WTC11 (cell line): ENCODE results near the gene HSPBAP1. TPM values are rescaled to one million over a fixed set of nuclear protein-coding genes. Genes with fewer than 3 reads are reported as not detected.

ENCODE experiments used
- ATAC-seq: fragments of 200-7000 bp; cut with Tn5 transposase; 2 replicates; pipeline ENCODE4 v1.10.0; 2021; ENCODE audit warnings: mild to moderate bottlenecking, moderate library complexity
- CTCF ChIA-PET: fragments of 300-600 bp; sonication (Branson Sonifier 250); formaldehyde crosslinking; loops from one replicate; lab custom pipeline; 2021; ENCODE audit warnings: antibody characterized with exemption; lab: Charles Lee
- POLR2A ChIA-PET: fragments of 350-600 bp; sonication (Branson Sonifier 250); formaldehyde crosslinking; loops from one replicate; lab custom pipeline; 2021; ENCODE audit warnings: antibody characterized with exemption; lab: Charles Lee
- DNase-seq: peaks from one replicate; pipeline ENCODE4 v3.0.0; 2021; ENCODE audit warnings: low spot score
- H3K27ac Mint-ChIP-seq: 2 replicates; pipeline ENCODE4 v1.8.0; 2021; ENCODE audit warnings: mixed read lengths
- H3K27me3 Mint-ChIP-seq: 2 replicates; pipeline ENCODE4 v1.8.0; 2021; ENCODE audit warnings: low read depth, mild to moderate bottlenecking, moderate library complexity, mixed read lengths
- H3K36me3 Mint-ChIP-seq: 2 replicates; pipeline ENCODE4 v1.8.0; 2021; ENCODE audit warnings: mixed read lengths
- H3K4me1 Mint-ChIP-seq: 2 replicates; pipeline ENCODE4 v1.8.0; 2022; ENCODE audit warnings: mixed read lengths
- H3K4me3 Mint-ChIP-seq: 2 replicates; pipeline ENCODE4 v1.8.0; 2021; ENCODE audit warnings: mild to moderate bottlenecking, moderate library complexity, mixed read lengths
- H3K9me3 Mint-ChIP-seq: 2 replicates; pipeline ENCODE4 v1.8.0; 2021; ENCODE audit warnings: mixed read lengths
- ARID4B ChIP-seq: sonication (generic); formaldehyde crosslinking; IDR thresholded peaks from 2 replicates; pipeline ENCODE4 v1.8.0; 2023; ENCODE audit warnings: missing genetic modification reagents, mild to moderate bottlenecking, borderline replicate concordance
- E2F4 ChIP-seq: sonication (generic); formaldehyde crosslinking; IDR thresholded peaks from 2 replicates; pipeline ENCODE4 v1.8.1; 2022; ENCODE audit warnings: low read depth, mild to moderate bottlenecking, moderate library complexity, missing genetic modification reagents, borderline replicate concordance
- GTF2I ChIP-seq: fragments of 250-450 bp; sonication (Bioruptor Pico); conservative IDR thresholded peaks from 2 replicates; pipeline ENCODE4 v1.4.0; 2021; ENCODE audit warnings: mild to moderate bottlenecking
- STAT6 ChIP-seq: sonication (generic); formaldehyde crosslinking; conservative IDR thresholded peaks from 2 replicates; pipeline ENCODE4 v1.8.1; 2023; ENCODE audit warnings: mild to moderate bottlenecking, low read depth, missing genetic modification reagents, moderate library complexity
- TEAD1 ChIP-seq: sonication (generic); formaldehyde crosslinking; IDR thresholded peaks from 2 replicates; pipeline ENCODE4 v1.8.0; 2022; ENCODE audit warnings: mild to moderate bottlenecking, missing genetic modification reagents
- TP53 ChIP-seq: sonication (generic); formaldehyde crosslinking; IDR thresholded peaks from 2 replicates; pipeline ENCODE4 v1.8.1; 2023; ENCODE audit warnings: mild to moderate bottlenecking, missing genetic modification reagents
- ZBTB43 ChIP-seq: sonication (generic); formaldehyde crosslinking; IDR thresholded peaks from 2 replicates; pipeline ENCODE4 v1.8.1; 2023; ENCODE audit warnings: mild to moderate bottlenecking, missing genetic modification reagents
- ZNF121 ChIP-seq: sonication (generic); formaldehyde crosslinking; IDR thresholded peaks from 2 replicates; pipeline ENCODE4 v1.8.0; 2023; ENCODE audit warnings: missing genetic modification reagents
- ZNF232 ChIP-seq: sonication (generic); formaldehyde crosslinking; IDR thresholded peaks from 2 replicates; pipeline ENCODE4 v1.8.0; 2022; ENCODE audit warnings: mild to moderate bottlenecking, missing genetic modification reagents
- ZNF423 ChIP-seq: fragments of 250-450 bp; sonication (Bioruptor Pico); IDR thresholded peaks from 2 replicates; pipeline ENCODE4 v2.1.2; 2022; ENCODE audit warnings: mild to moderate bottlenecking, moderate library complexity
- total RNA-seq: library from RNA; stranded (reverse); gene quantifications from 3 replicates; pipeline ENCODE4 v1.2.3, GENCODE V29; 2021
- TF ChIP-seq, protein P1 (sequence below): fragments of 250-450 bp; sonication (Bioruptor Pico); IDR thresholded peaks from 2 replicates; pipeline ENCODE4 v1.9.0; 2021; ENCODE audit warnings: mild to moderate bottlenecking
- TF ChIP-seq, protein P2 (sequence below): sonication (generic); formaldehyde crosslinking; IDR thresholded peaks from 2 replicates; pipeline ENCODE4 v1.8.0; 2022; ENCODE audit warnings: mild to moderate bottlenecking, missing genetic modification reagents

Gene HSPBAP1
- total RNA-seq, 1 experiment from 2014 or later = 9.1 TPM

GRCh38 chr3:122700193-122700592 is 93.4 kb downstream of the HSPBAP1 start:
- Mint-ChIP-seq H3K9me3 (no peaks in the 10 kb centered on the region), H3K4me1 (no peaks in the 10 kb centered on the region), H3K4me3 (no peak overlapping the region), H3K27ac (no peak overlapping the region), H3K27me3 (no peaks in the 10 kb centered on the region), H3K36me3 (peaks cover 4% of the 10 kb centered on the region)
- ChIA-PET CTCF (interaction anchor here (1.2 to 1.5 kb wide), 2 partner anchors 284 to 599 kb away, joined by 3 to 4 read pairs; partner anchors contain the start of gene WDR5B), POLR2A (no interaction called here)
- DNase-seq (no peak), ATAC-seq (no peak)
- TF ChIP-seq STAT6 (no peak), E2F4 (CRISPR knock-in tag) (no peak), TEAD1 (CRISPR knock-in tag) (no peak), ZBTB43 (CRISPR knock-in tag) (no peak), ZNF232 (CRISPR knock-in tag) (no peak), ZNF121 (CRISPR knock-in tag) (no peak), ZNF423 (CRISPR knock-in tag) (no peak), TP53 (no peak), ARID4B (no peak), GTF2I (CRISPR knock-in tag) (no peak)
- TF ChIP-seq, protein P1, sequence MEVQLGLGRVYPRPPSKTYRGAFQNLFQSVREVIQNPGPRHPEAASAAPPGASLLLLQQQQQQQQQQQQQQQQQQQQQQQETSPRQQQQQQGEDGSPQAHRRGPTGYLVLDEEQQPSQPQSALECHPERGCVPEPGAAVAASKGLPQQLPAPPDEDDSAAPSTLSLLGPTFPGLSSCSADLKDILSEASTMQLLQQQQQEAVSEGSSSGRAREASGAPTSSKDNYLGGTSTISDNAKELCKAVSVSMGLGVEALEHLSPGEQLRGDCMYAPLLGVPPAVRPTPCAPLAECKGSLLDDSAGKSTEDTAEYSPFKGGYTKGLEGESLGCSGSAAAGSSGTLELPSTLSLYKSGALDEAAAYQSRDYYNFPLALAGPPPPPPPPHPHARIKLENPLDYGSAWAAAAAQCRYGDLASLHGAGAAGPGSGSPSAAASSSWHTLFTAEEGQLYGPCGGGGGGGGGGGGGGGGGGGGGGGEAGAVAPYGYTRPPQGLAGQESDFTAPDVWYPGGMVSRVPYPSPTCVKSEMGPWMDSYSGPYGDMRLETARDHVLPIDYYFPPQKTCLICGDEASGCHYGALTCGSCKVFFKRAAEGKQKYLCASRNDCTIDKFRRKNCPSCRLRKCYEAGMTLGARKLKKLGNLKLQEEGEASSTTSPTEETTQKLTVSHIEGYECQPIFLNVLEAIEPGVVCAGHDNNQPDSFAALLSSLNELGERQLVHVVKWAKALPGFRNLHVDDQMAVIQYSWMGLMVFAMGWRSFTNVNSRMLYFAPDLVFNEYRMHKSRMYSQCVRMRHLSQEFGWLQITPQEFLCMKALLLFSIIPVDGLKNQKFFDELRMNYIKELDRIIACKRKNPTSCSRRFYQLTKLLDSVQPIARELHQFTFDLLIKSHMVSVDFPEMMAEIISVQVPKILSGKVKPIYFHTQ (CRISPR knock-in tag) = no peak
- TF ChIP-seq, protein P2, sequence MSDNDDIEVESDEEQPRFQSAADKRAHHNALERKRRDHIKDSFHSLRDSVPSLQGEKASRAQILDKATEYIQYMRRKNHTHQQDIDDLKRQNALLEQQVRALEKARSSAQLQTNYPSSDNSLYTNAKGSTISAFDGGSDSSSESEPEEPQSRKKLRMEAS = no peak
